Stimulated activated CD4-positive, alpha-beta T cell treated with anti-CD3 and anti-CD28 coated beads, Interleukin-12 subunit alpha, Interleukin-12 subunit beta, amount 100 ng/mL, for 48 hours (primary cell): ENCODE results near the gene CLEC10A.
"Not testable (repeated sequence)": the region's sequence is repeated elsewhere in the genome, so short reads cannot be mapped to it uniquely, and the experiment has no call there.

Source experiments
- DNase-seq, 3 donors: peaks; one replicate each; pipeline ENCODE4 v3.0.0-alpha.2; 2020; ENCODE audit warnings: low read depth in 2 of 3, low spot score in 1 of 3

The CLEC10A gene

GRCh38 chr17:7108981-7109380, 28.9 kb upstream of the CLEC10A start:
- DNase-seq = no peak

- DNase-seq = no peak
These were observed 28.5 kb upstream of the CLEC10A start for GRCh38 chr17:7108560-7108925.

- no peak for DNase-seq
These were observed 27.9 kb upstream of the CLEC10A start for GRCh38 chr17:7107795-7108559.

GRCh38 chr17:7107012-7107754, 27.1 kb upstream of the CLEC10A start:
- no peak for DNase-seq

GRCh38 chr17:7102421-7102820, 22.4 kb upstream of the CLEC10A start:
- DNase-seq = no peak

GRCh38 chr17:7101531-7101930, 21.5 kb upstream of the CLEC10A start:
- DNase-seq = no peak

GRCh38 chr17:7100641-7101379, 20.8 kb upstream of the CLEC10A start:
- DNase-seq = not testable (repeated sequence)

GRCh38 chr17:7098802-7099459, 18.9 kb upstream of the CLEC10A start:
- DNase-seq = no peak

- DNase-seq = no peak
These were observed 17.9 kb upstream of the CLEC10A start for GRCh38 chr17:7097940-7098339.

- no peak for DNase-seq
These were observed 15.6 kb upstream of the CLEC10A start for GRCh38 chr17:7095625-7096024.

- no peak for DNase-seq
These were observed 14.6 kb upstream of the CLEC10A start for GRCh38 chr17:7094652-7095019.

GRCh38 chr17:7091311-7092005, 11.4 kb upstream of the CLEC10A start:
- DNase-seq = not testable (repeated sequence)

GRCh38 chr17:7089570-7089969, 9.5 kb upstream of the CLEC10A start:
- DNase-seq = not testable (repeated sequence)

GRCh38 chr17:7088442-7088841, 8.4 kb upstream of the CLEC10A start:
- DNase-seq = not testable (repeated sequence)

- DNase-seq = no peak
These were observed 4.0 kb upstream of the CLEC10A start for GRCh38 chr17:7084088-7084487.

- no peak for DNase-seq
These were observed 3.5 kb upstream of the CLEC10A start for GRCh38 chr17:7083592-7083991.

GRCh38 chr17:7081341-7082062, 1.5 kb upstream of the CLEC10A start:
- no peak for DNase-seq

- no peak for DNase-seq
These were observed 498 bp upstream of the CLEC10A start for GRCh38 chr17:7080456-7081041.

GRCh38 chr17:7078711-7079110, 1.3 kb downstream of the CLEC10A start:
- no peak for DNase-seq
